Stimulated activated naive CD8-positive, alpha-beta T cell treated with anti-CD3 and anti-CD28 coated beads, Interleukin-15, amount 100 ng/mL, for 72 hours (primary cell): ENCODE results near the gene KRT84.

Experiments
- ATAC-seq: fragments of 150-1000 bp; cut with Tn5 transposase; 2 replicates; pipeline ENCODE4 v1.10.0; 2021; ENCODE audit warnings: mild to moderate bottlenecking, moderate library complexity
- DNase-seq, 2 donors: peaks; one replicate each; pipeline ENCODE4 v3.0.0; 2021 to 2022
- H3K27ac Mint-ChIP-seq, 2 donors: one replicate each; pipeline ENCODE4 v1.8.0; 2022; ENCODE audit warnings: mild to moderate bottlenecking in 2 of 2, mixed read lengths in 2 of 2, moderate library complexity in 2 of 2
- H3K27me3 Mint-ChIP-seq: one replicate; pipeline ENCODE4 v1.8.0; 2022; ENCODE audit warnings: mixed read lengths
- H3K4me1 Mint-ChIP-seq: one replicate; pipeline ENCODE4 v1.8.0; 2022; ENCODE audit warnings: mild to moderate bottlenecking, mixed read lengths
- H3K4me3 Mint-ChIP-seq, 2 donors: one replicate each; pipeline ENCODE4 v1.8.0; 2022; ENCODE audit warnings: mild to moderate bottlenecking in 2 of 2, mixed read lengths in 2 of 2, moderate library complexity in 1 of 2
- H3K9me3 Mint-ChIP-seq, 2 donors: one replicate each; pipeline ENCODE4 v1.8.0; 2022; ENCODE audit warnings: mixed read lengths in 2 of 2

The KRT84 gene

DNA sequence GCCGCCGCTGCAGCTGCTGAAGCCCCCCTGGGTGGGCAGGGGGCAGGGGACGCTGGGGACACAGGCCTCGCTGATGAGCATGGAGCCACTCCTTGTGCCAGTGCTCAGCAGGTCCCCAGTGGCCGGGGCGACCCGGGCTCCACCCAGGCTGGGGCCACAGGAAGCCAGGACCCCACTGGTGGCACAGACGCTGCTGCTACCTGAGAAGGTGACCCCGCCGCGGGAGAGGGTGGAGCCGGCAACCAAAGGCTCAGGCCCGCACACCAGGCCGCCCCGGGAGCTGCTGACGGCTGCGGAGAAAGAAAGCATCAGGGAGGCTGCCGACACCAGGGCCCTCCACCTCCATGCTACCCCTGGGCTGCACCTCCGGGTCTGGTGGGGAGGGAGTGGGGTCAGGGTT, 7.4 kb downstream of the KRT84 start:
- H3K9me3 Mint-ChIP-seq: no peaks in the 10 kb centered on the region
- H3K27me3 Mint-ChIP-seq: no peaks in the 10 kb centered on the region

DNA sequence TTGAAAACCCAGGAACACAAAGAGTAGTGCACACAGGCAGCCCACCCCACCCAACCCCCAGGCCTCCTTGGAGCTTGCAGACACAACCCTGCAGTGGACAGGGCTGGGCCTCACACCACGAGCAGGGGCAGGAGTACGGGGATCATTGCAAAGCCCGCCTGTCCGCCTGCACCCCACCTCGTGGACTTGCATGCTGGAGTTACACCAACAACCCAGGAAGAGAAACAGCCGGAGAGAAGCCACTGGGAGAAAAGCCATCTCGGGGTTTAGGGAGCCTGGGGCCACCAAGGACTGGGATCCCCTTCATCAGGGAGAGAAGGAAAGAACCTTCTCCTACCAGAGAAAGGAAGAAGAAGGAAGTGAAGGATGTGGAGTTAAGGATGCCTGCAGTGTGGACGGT, 8.2 kb downstream of the KRT84 start:
- no peak overlapping the region for H3K4me3 Mint-ChIP-seq
- H3K27ac Mint-ChIP-seq: no peak overlapping the region
- DNase-seq (no peak), ATAC-seq (no peak)
- peaks cover 2% of the 10 kb centered on the region for H3K4me1 Mint-ChIP-seq
- H3K27me3 Mint-ChIP-seq: no peaks in the 10 kb centered on the region
- H3K9me3 Mint-ChIP-seq: no peaks in the 10 kb centered on the region

More for the DNA sequence above, 7.4 kb downstream of the KRT84 start:
- peaks cover 10% of the 10 kb centered on the region for H3K4me1 Mint-ChIP-seq
- H3K27ac Mint-ChIP-seq: no peak overlapping the region
- H3K4me3 Mint-ChIP-seq: no peak overlapping the region
- DNase-seq: no peak
- no peak for ATAC-seq

- no peaks in the 10 kb centered on the region for H3K27me3 Mint-ChIP-seq
- ATAC-seq (peak; percentile 59), DNase-seq (peak; percentile 45 to 63)
- no peaks in the 10 kb centered on the region for H3K4me1 Mint-ChIP-seq
- no peaks in the 10 kb centered on the region for H3K9me3 Mint-ChIP-seq
- no peak overlapping the region for H3K27ac Mint-ChIP-seq
- no peak overlapping the region for H3K4me3 Mint-ChIP-seq
Observed at GRCh38 chr12:52372216-52373154, 13.0 kb downstream of the KRT84 start.

- Mint-ChIP-seq H3K9me3 (no peaks in the 10 kb centered on the region), H3K27me3 (no peaks in the 10 kb centered on the region), H3K27ac (peak overlapping the region in 1 of 2 donors; percentile 65), H3K4me3 (no peak overlapping the region), H3K4me1 (no peaks in the 10 kb centered on the region)
- DNase-seq: no peak
- ATAC-seq: no peak
Observed at GRCh38 chr12:52371716-52372115, 13.7 kb downstream of the KRT84 start.

DNA sequence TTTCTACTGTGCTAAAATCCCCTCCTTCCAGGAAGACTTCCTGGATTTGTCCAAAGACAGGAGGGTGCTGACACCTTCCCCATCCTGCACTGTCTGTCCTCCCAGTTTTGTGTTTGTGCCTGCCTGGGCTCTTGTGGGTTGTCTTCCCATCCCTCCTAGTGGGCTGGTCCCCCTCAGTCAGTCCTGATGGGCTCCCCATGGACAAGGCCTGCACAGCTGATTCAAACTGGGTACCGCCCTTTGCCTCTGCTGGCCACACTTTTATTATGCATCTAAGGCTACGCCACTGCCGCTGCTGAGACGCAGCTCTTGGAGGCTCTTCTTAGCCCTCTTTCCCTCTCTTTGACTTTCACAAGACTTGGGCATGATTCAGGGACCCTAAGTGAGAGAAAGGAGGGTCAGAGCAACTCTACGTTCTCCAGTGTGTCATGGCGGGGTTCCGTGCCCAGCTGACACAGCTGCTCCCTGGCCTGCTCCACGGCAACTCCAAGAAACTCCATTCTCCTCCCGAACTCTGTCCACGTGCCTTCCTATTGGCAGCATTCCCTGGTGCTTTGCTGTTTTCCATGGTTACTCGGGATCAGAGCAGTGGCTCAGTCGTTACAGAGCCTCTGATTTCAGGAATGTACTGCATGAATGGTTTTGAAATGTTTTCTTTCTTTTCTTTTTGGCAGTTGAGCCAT, 14.4 kb downstream of the KRT84 start:
- no peaks in the 10 kb centered on the region for H3K27me3 Mint-ChIP-seq
- no peaks in the 10 kb centered on the region for H3K9me3 Mint-ChIP-seq
- ATAC-seq: no peak
- no peak overlapping the region for H3K4me3 Mint-ChIP-seq
- no peaks in the 10 kb centered on the region for H3K4me1 Mint-ChIP-seq
- DNase-seq: no peak
- H3K27ac Mint-ChIP-seq: peak overlapping the region in 1 of 2 donors; percentile 23

DNA sequence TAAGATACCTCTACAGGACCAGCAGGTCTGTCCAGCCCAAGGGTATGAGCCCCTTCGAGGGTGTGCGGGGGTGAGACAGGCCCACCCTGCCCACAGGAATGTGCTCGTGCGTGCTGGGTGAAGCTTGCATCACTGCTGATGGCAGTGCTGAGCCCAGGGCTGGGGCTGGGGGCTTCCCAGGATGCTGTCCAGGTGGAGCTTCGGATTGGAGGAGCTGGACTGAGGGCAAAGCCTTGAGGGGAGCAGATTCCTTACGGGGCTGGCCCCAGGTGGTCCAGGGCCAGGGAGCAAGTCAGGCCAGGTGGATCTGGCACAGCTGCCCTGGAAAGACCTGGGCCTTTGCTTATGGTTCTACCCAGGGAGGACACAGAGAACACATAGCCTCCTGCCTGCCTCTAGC, 15.6 kb downstream of the KRT84 start:
- no peak overlapping the region for H3K4me3 Mint-ChIP-seq
- DNase-seq: no peak
- H3K27ac Mint-ChIP-seq: peak overlapping the region in 1 of 2 donors; percentile 43
- no peaks in the 10 kb centered on the region for H3K4me1 Mint-ChIP-seq
- no peak for ATAC-seq
- no peaks in the 10 kb centered on the region for H3K27me3 Mint-ChIP-seq
- no peaks in the 10 kb centered on the region for H3K9me3 Mint-ChIP-seq

GRCh38 chr12:52369211-52369610, 16.2 kb downstream of the KRT84 start:
- H3K9me3 Mint-ChIP-seq: no peaks in the 10 kb centered on the region
- H3K27me3 Mint-ChIP-seq: no peaks in the 10 kb centered on the region
- no peak for ATAC-seq
- no peak overlapping the region for H3K27ac Mint-ChIP-seq
- H3K4me1 Mint-ChIP-seq: no peaks in the 10 kb centered on the region
- DNase-seq: no peak
- no peak overlapping the region for H3K4me3 Mint-ChIP-seq

DNA sequence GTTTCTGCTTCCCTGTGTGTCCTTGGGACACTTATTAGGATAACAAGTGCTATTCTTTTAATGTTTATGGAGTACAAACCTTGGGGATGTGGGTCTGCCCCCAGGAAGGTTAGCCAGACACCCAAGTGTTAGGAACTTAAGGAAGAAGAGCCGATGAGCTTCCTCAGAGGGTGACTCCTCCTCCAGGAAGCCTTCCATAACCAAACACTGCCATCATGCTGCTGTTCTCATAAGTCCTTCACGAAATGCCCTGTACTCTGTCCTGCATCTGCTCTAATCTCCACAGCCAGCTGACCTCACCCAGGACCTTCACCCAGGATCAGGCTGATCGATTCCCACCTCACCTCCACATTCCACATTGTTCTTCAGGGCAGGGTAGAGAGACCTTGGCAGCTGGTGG, 16.9 kb downstream of the KRT84 start:
- H3K27me3 Mint-ChIP-seq: no peaks in the 10 kb centered on the region
- DNase-seq: no peak
- H3K9me3 Mint-ChIP-seq: no peaks in the 10 kb centered on the region
- ATAC-seq: no peak
- no peak overlapping the region for H3K4me3 Mint-ChIP-seq
- H3K4me1 Mint-ChIP-seq: no peaks in the 10 kb centered on the region
- no peak overlapping the region for H3K27ac Mint-ChIP-seq

GRCh38 chr12:52367876-52368275, 17.6 kb downstream of the KRT84 start:
- H3K9me3 Mint-ChIP-seq: no peaks in the 10 kb centered on the region
- no peak overlapping the region for H3K27ac Mint-ChIP-seq
- ATAC-seq: no peak
- no peak overlapping the region for H3K4me3 Mint-ChIP-seq
- DNase-seq: no peak
- no peaks in the 10 kb centered on the region for H3K4me1 Mint-ChIP-seq
- no peaks in the 10 kb centered on the region for H3K27me3 Mint-ChIP-seq

- no peak for ATAC-seq
- no peak within 1 kb of the TSS for H3K27ac Mint-ChIP-seq
Observed at GRCh38 chr12:52366738-52367485, 18.5 kb downstream of the KRT84 start, which contains the start of gene KRT85. Gene KRT85 (minus strand): TSS chr12:52367481. CDS start chr12:52367405, 76 bp downstream.

GRCh38 chr12:52364901-52365489, 20.5 kb downstream of the KRT84 start:
- DNase-seq: no peak
- ATAC-seq: no peak
- Mint-ChIP-seq H3K4me1 (no peaks in the 10 kb centered on the region), H3K4me3 (no peak overlapping the region), H3K9me3 (no peaks in the 10 kb centered on the region), H3K27me3 (no peaks in the 10 kb centered on the region), H3K27ac (no peak overlapping the region)

More at GRCh38 chr12:52366738-52367485, 18.5 kb downstream of the KRT84 start, which contains the start of gene KRT85:
- H3K4me1 Mint-ChIP-seq: no peaks in the 10 kb centered on the region
- H3K27me3 Mint-ChIP-seq: no peaks in the 10 kb centered on the region
- H3K4me3 Mint-ChIP-seq: no peak within 1 kb of the TSS
- no peak for DNase-seq
- H3K9me3 Mint-ChIP-seq: no peaks in the 10 kb centered on the region

DNA sequence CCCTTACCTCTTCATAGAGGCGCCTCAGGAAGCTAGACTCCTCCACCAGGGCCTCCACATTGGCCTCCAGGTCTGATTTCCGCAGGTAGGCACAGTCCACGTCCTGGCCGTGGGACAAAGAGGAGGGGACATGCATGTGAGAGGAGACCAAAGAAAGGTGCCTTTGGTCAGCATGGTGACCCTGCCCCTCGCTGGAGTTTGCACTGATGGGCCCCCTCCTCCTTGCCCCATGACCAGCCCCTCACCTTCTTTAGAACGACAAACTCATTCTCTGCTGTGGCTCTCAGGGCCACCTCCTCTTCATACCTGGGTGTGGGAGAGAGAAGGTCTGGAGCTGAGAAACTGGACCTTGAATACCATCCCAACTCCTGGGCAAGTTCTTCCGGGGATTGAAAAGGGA, 21.4 kb downstream of the KRT84 start:
- ATAC-seq: no peak
- Mint-ChIP-seq H3K27ac (no peak overlapping the region), H3K27me3 (no peaks in the 10 kb centered on the region), H3K4me3 (no peak overlapping the region), H3K9me3 (no peaks in the 10 kb centered on the region), H3K4me1 (peaks cover 9% of the 10 kb centered on the region)
- DNase-seq: no peak

DNA sequence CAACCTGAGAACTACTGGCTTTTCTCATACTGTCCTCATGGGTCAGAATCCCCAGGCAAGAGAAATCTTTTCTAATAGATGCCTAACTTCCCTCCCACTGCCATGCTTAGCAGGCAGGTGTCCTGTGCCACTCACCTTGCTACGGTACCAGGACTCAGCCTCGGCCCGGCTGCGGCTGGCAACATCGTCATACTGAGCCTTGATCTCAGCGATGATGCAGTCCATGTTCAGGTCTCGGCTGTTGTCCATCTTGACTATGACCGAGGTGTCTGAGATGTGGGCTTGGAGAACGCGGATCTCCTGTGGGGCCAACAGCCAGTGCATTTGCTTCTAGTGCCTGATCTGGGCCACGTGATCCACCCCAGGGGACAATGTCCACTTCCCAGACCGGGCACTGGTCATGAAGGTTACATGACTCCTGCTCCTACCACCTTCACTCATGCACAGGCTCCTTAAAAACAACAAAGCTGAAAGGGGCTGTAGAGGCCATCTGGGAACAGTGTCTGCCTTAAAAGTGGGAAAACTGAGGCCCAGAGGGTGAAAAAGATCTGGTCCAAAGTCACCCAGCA, 22.3 kb downstream of the KRT84 start:
- no peak overlapping the region for H3K4me3 Mint-ChIP-seq
- DNase-seq (no peak), ATAC-seq (no peak)
- H3K27me3 Mint-ChIP-seq: no peaks in the 10 kb centered on the region
- no peak overlapping the region for H3K27ac Mint-ChIP-seq
- no peaks in the 10 kb centered on the region for H3K9me3 Mint-ChIP-seq
- H3K4me1 Mint-ChIP-seq: peaks cover 17% of the 10 kb centered on the region

DNA sequence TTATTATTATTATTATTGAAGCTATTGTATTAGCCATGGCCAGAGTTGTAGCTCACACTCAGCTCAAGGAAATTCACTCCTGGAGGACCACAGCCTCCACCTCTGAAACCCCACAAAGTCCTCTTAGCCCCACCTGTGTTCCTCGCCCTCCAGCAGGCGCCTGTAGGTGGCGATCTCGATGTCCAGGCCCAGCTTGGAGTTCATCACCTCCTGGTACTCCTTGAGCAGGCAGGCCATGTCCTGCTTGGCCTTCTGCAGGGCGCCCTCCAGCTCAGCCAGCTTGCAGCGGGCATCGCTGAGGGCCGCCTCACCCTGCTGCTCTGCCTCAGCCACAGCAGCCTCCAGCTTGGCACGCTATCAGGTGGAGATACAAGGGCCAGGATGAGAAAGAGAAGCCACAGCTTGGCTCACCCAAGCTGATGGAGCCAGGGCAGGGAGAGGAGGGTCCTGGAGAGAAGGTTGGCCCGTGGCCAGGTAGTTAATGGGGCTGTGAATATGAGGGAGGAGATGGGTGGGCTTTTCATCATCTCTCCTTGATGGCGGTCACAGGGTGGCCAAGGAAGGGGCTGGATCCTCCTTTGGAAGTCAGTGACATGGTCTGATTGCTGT, 23.2 kb downstream of the KRT84 start:
- H3K27me3 Mint-ChIP-seq: no peaks in the 10 kb centered on the region
- no peak overlapping the region for H3K4me3 Mint-ChIP-seq
- ATAC-seq: no peak
- H3K4me1 Mint-ChIP-seq: peaks cover 26% of the 10 kb centered on the region
- no peak for DNase-seq
- no peaks in the 10 kb centered on the region for H3K9me3 Mint-ChIP-seq
- no peak overlapping the region for H3K27ac Mint-ChIP-seq

DNA sequence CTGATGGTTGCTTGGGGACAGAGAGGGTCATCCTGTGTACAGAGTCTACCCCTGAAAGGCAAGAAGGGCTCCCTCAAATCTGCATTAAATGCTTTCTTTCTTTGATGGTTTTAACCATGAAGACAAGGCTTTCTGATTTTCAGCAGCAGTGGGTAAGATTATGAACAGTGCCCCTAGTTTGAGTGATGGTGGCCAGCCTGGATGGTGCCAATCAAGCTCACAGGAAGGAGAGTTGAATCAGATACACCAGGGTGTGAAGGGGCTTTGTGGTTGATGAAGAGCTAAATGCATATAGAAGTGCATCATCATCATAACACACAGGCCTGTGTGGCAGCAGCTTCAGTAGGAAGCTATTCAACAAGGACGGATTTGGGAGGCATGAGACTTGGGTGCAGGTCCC, 23.9 kb downstream of the KRT84 start:
- no peak for ATAC-seq

More for the DNA sequence above, 23.9 kb downstream of the KRT84 start:
- H3K4me1 Mint-ChIP-seq: peaks cover 26% of the 10 kb centered on the region
- no peak overlapping the region for H3K4me3 Mint-ChIP-seq
- no peaks in the 10 kb centered on the region for H3K27me3 Mint-ChIP-seq
- no peak overlapping the region for H3K27ac Mint-ChIP-seq
- no peak for DNase-seq
- no peaks in the 10 kb centered on the region for H3K9me3 Mint-ChIP-seq
